Smooth muscle cell (in vitro differentiated cells): ENCODE results near the gene ULBP1. TPM values are rescaled to one million over a fixed set of nuclear protein-coding genes. Genes with fewer than 3 reads are reported as not detected.
"Not testable (repeated sequence)": the region's sequence is repeated elsewhere in the genome, so short reads cannot be mapped to it uniquely, and the experiment has no call there.

ENCODE experiments used
- DNase-seq: peaks from one replicate; lab custom pipeline; 2025; ENCODE audit not compliant: unreplicated experiment; lab: John Stamatoyannopoulos, UW
- H2AFZ ChIP-seq: fragments of 200-600 bp; sonication (generic); 2 replicates; pipeline ENCODE4 v1.6.0; 2016; ENCODE audit warnings: antibody characterized with exemption, low read depth, mild to moderate bottlenecking
- H3F3A ChIP-seq: fragments of 200-600 bp; sonication (generic); 2 replicates; pipeline ENCODE4 v1.6.0; 2017; ENCODE audit warnings: antibody characterized with exemption, low read depth
- H3K27ac ChIP-seq: fragments of 200-600 bp; sonication (generic); 2 replicates; pipeline ENCODE4 v1.5.1; 2016; ENCODE audit warnings: low read depth, mild to moderate bottlenecking
- H3K27me3 ChIP-seq: fragments of 200-600 bp; sonication (generic); 2 replicates; pipeline ENCODE4 v1.6.1; 2016; ENCODE audit warnings: low read depth, mild to moderate bottlenecking
- H3K36me3 ChIP-seq: fragments of 200-600 bp; sonication (generic); 2 replicates; pipeline ENCODE4 v1.5.1; 2016; ENCODE audit warnings: low read depth
- H3K4me1 ChIP-seq: fragments of 200-600 bp; sonication (generic); 2 replicates; pipeline ENCODE4 v1.5.1; 2016; ENCODE audit warnings: low read depth
- H3K4me2 ChIP-seq: fragments of 200-600 bp; sonication (generic); 2 replicates; pipeline ENCODE4 v1.6.0; 2016; ENCODE audit warnings: mild to moderate bottlenecking
- H3K4me3 ChIP-seq: fragments of 200-600 bp; sonication (generic); 2 replicates; pipeline ENCODE4 v1.5.1; 2016; ENCODE audit warnings: mild to moderate bottlenecking
- H3K79me2 ChIP-seq: fragments of 200-600 bp; sonication (generic); 2 replicates; pipeline ENCODE4 v1.6.0; 2016; ENCODE audit warnings: low read depth, mild to moderate bottlenecking
- H3K9ac ChIP-seq: fragments of 200-600 bp; sonication (generic); 2 replicates; pipeline ENCODE4 v1.6.0; 2016; ENCODE audit warnings: low read depth
- H3K9me3 ChIP-seq: fragments of 200-600 bp; sonication (generic); replicated peaks from 2 replicates; pipeline ENCODE4 v1.5.1; 2016; ENCODE audit warnings: low read depth
- H4K20me1 ChIP-seq: fragments of 200-600 bp; sonication (generic); 2 replicates; pipeline ENCODE4 v1.6.0; 2016; ENCODE audit warnings: low read depth
- WGBS: methylation state at CpG from one replicate; pipeline ENCODE4 v1.1.7; 2016; ENCODE audit warnings: low lambda C conversion rate; 5-methylcytosine and 5-hydroxymethylcytosine counted together
- polyA plus RNA-seq: library from polyadenylated mRNA; unstranded; fragments of >200 nt; fragmentation: Nextera tagmentation; extraction: Ambion mirVana; gene quantifications from 2 replicates; pipeline ENCODE4 v1.2.1, GENCODE V29; 2016
- total RNA-seq: library from RNA; depleted of rRNA; stranded (reverse); fragments of >200 nt; gene quantifications from 2 replicates; pipeline ENCODE4 v1.2.3, GENCODE V29; 2014
- TF ChIP-seq, protein P1 (sequence below): fragments of 200-600 bp; sonication (generic); IDR thresholded peaks from 2 replicates; pipeline ENCODE4 v1.5.1; 2017; ENCODE audit warnings: borderline replicate concordance, mild to moderate bottlenecking, antibody characterized with exemption; ENCODE audit not compliant: insufficient read depth, poor library complexity, severe bottlenecking

Gene ULBP1
- total and polyA plus RNA-seq, 2 experiments from 2014 or later, result 0.72 to 1.7 TPM

DNA sequence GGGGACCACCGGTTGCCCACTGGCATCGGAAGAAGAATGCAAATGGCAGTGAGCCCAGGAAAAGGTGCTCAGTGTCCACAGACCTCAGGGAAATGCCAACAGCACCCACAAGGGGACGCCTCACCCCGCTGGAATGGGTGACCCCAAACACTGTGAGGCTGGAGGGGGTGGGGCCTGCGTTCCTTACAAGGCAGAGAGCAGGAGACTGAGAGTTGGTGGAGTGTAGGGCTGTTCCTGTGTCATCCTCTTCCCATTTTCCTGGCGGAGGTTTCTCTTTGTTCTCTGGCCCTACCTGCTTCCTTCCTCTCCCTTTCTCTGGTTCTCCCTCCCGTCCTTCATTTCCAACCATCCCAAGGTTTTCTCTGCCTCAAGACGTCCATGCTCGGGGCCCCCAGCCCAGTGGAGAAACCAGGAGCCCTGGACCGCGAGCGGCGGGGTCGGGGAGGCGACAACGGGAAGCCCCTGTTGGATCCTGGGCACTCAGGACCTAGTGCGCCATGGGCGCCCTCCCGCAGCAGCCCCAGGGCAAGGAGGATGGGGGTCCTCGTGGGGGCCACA is 25.7 kb upstream of the ULBP1 start:
- not testable (repeated sequence) for H3F3A ChIP-seq

DNA sequence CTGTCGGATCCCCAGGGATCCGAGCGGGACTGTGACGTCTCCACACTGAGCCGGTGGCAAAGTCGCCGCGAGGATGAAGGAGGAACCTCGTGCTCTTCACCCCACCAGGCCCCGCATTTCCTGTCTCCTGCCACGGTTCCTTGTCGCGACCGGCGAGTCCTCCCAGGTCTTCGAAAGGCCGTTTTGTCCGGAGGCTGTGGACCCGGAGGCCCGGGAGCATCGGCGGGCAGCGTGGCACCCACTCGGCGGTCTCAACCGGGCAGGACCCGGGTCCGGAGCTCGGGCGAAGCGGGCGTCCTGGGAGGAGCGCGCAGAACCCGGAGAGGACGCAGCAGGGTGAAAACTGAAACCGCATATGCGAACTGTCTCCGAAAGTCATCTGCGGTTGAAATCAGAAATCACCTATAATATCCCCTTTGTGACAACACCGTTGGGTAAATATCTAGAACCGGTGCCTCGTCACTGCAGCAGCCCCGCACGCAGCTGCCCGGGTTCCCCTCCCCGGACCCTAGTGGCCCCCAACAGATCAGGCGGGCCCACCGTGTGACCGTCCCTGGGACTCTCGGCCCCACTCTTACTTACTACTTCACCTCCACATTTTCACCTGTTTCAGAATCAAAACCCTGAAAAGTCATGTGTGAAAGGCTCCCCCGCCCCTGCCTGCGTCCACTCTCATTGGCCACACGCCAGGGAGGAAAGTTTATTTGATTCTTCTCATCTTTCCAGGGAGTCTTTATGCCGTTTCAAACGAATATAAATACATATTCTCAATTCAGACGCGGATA is 25.0 kb upstream of the ULBP1 start:
- TF ChIP-seq, protein P1, sequence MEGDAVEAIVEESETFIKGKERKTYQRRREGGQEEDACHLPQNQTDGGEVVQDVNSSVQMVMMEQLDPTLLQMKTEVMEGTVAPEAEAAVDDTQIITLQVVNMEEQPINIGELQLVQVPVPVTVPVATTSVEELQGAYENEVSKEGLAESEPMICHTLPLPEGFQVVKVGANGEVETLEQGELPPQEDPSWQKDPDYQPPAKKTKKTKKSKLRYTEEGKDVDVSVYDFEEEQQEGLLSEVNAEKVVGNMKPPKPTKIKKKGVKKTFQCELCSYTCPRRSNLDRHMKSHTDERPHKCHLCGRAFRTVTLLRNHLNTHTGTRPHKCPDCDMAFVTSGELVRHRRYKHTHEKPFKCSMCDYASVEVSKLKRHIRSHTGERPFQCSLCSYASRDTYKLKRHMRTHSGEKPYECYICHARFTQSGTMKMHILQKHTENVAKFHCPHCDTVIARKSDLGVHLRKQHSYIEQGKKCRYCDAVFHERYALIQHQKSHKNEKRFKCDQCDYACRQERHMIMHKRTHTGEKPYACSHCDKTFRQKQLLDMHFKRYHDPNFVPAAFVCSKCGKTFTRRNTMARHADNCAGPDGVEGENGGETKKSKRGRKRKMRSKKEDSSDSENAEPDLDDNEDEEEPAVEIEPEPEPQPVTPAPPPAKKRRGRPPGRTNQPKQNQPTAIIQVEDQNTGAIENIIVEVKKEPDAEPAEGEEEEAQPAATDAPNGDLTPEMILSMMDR, result no peak
- Histone ChIP-seq H3K79me2 (no peaks in the 10 kb centered on the region), H3K36me3 (no peaks in the 10 kb centered on the region), H2AFZ (no peak overlapping the region), H3K27ac (no peak overlapping the region), H3K27me3 (peaks cover 84% of the 10 kb centered on the region), H4K20me1 (no peaks in the 10 kb centered on the region), H3K4me3 (peak overlapping the region; percentile 42), H3F3A (no peaks in the 10 kb centered on the region), H3K9ac (no peak overlapping the region), H3K9me3 (no peaks in the 10 kb centered on the region), H3K4me2 (peak overlapping the region; percentile 86), H3K4me1 (no peaks in the 10 kb centered on the region)
- DNase-seq, result no peak
- 5% methylated on average over 58 of the region's 58 CpGs for WGBS

More for the DNA sequence above, 25.7 kb upstream of the ULBP1 start:
- not testable (repeated sequence) for H3K36me3 ChIP-seq, H3K27ac ChIP-seq, H3K4me1 ChIP-seq, H3K79me2 ChIP-seq, H3K9me3 ChIP-seq, DNase-seq, H4K20me1 ChIP-seq, H3K9ac ChIP-seq, H2AFZ ChIP-seq
- Histone ChIP-seq H3K27me3 (peaks cover 84% of the 10 kb centered on the region), H3K4me2 (peak overlapping the region; percentile 86), H3K4me3 (peak overlapping the region; percentile 42)
- TF ChIP-seq, protein P1, result peak; percentile 11
- WGBS, result 5% methylated on average over 14 of the region's 20 CpGs

DNA sequence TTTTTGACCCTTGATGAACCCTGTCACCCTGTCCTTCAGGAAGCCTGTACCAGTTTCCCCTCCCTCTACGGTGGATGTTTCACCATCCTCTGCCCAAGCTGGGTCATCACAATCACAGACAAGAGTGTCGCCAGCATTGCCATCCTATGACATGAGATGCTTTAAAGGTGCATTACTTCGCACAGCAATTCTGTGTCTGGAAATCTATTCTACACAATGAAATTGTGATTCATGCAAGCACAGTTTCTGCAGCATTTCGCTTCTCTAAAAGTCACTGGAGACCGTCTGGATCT is 24.4 kb upstream of the ULBP1 start:
- Histone ChIP-seq H3K27me3 (peaks cover 87% of the 10 kb centered on the region), H3K9ac (no peak overlapping the region), H2AFZ (no peak overlapping the region), H4K20me1 (no peaks in the 10 kb centered on the region), H3K36me3 (no peaks in the 10 kb centered on the region), H3F3A (no peaks in the 10 kb centered on the region), H3K79me2 (no peaks in the 10 kb centered on the region), H3K27ac (no peak overlapping the region), H3K9me3 (no peaks in the 10 kb centered on the region), H3K4me3 (no peak overlapping the region), H3K4me2 (peak overlapping the region; percentile 86), H3K4me1 (no peaks in the 10 kb centered on the region)
- DNase-seq, result no peak
- WGBS, result 39% methylated on average over 5 of the region's 5 CpGs
- TF ChIP-seq, protein P1, result no peak
